ENCODE data around the gene MTSS2.

The MTSS2 gene

GRCh38 chr16:70698901-70699300 is 13.0 kb upstream of the MTSS2 start:
- Histone ChIP-seq H3K4me3 (ENCODE audit: low read length in 2 of 2) (no peak overlapping the region), H3K27ac (ENCODE audit: low read length) (peak overlapping the region; percentile 98), H3K27me3 (ENCODE audit: control insufficient read depth in 1 of 2, insufficient read depth in 2 of 2, low read length in 2 of 2) (no peaks in the 10 kb centered on the region), H3K9ac (ENCODE audit: low read length in 2 of 2) (no peak overlapping the region), H3K36me3 (ENCODE audit: control insufficient read depth in 2 of 2, insufficient read depth in 2 of 2, low read length in 2 of 2) (no peaks in the 10 kb centered on the region), H3K4me1 (ENCODE audit: control insufficient read depth, insufficient read depth, low read length) (peaks cover 96% of the 10 kb centered on the region), H3K9me3 (ENCODE audit: control insufficient read depth in 2 of 2, low read length in 2 of 2) (no peaks in the 10 kb centered on the region)

- Histone ChIP-seq H3K27ac (ENCODE audit: low read length) (peak overlapping the region; percentile 98), H3K4me3 (ENCODE audit: low read length in 2 of 2) (peak overlapping the region in 1 of 2 donors; percentile 3), H3K4me1 (ENCODE audit: control insufficient read depth, insufficient read depth, low read length) (peaks cover 96% of the 10 kb centered on the region), H3K9ac (ENCODE audit: low read length in 2 of 2) (peak overlapping the region; percentile 9 to 47), H3K36me3 (ENCODE audit: control insufficient read depth in 2 of 2, insufficient read depth in 2 of 2, low read length in 2 of 2) (no peaks in the 10 kb centered on the region), H3K27me3 (ENCODE audit: control insufficient read depth in 1 of 2, insufficient read depth in 2 of 2, low read length in 2 of 2) (no peaks in the 10 kb centered on the region), H3K9me3 (ENCODE audit: control insufficient read depth in 2 of 2, low read length in 2 of 2) (no peaks in the 10 kb centered on the region)
These were observed 11.8 kb upstream of the MTSS2 start for GRCh38 chr16:70697594-70698170.

DNA sequence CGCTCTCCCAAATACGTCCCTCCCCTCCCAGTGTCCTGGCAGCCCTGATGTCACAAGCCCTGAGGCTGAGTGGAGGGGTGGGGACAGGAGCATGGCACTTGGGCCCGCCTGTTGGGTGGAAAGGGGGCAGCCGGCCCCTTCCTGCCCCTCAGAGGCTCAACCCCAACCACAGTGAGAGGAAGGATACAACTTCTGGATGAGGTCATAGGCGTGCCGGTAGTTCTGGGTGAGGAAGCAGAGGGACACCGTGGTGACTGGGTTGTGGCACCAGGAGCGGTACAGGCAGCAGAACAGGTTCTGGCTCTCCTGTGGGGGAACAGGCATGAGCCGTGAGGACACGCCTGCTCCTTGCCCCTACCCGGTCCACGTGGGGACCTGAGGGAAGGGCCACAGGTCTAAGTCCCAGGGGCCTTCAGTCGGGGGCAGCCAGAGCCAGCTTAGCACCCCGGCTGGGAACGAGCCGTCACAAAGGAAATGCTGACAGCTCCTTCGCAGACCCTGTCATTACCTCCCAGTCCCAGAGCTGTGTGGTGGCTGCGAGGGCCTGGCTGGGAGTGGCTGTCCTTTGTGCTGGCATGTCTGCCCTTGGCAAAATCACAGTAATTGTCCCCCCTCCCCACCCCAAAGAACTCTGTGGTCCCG is 11.2 kb upstream of the MTSS2 start:
- Histone ChIP-seq H3K4me1 (ENCODE audit: control insufficient read depth, insufficient read depth, low read length) (peaks cover 96% of the 10 kb centered on the region), H3K4me3 (ENCODE audit: low read length in 2 of 2) (no peak overlapping the region), H3K36me3 (ENCODE audit: control insufficient read depth in 2 of 2, insufficient read depth in 2 of 2, low read length in 2 of 2) (no peaks in the 10 kb centered on the region), H3K9ac (ENCODE audit: low read length in 2 of 2) (peak overlapping the region; percentile 3 to 47), H3K27ac (ENCODE audit: low read length) (peak overlapping the region; percentile 98), H3K9me3 (ENCODE audit: control insufficient read depth in 2 of 2, low read length in 2 of 2) (no peaks in the 10 kb centered on the region), H3K27me3 (ENCODE audit: control insufficient read depth in 1 of 2, insufficient read depth in 2 of 2, low read length in 2 of 2) (no peaks in the 10 kb centered on the region)

GRCh38 chr16:70696355-70696754 is 10.5 kb upstream of the MTSS2 start:
- Histone ChIP-seq H3K4me3 (ENCODE audit: low read length in 2 of 2) (no peak overlapping the region), H3K9ac (ENCODE audit: low read length in 2 of 2) (no peak overlapping the region), H3K36me3 (ENCODE audit: control insufficient read depth in 2 of 2, insufficient read depth in 2 of 2, low read length in 2 of 2) (no peaks in the 10 kb centered on the region), H3K27me3 (ENCODE audit: control insufficient read depth in 1 of 2, insufficient read depth in 2 of 2, low read length in 2 of 2) (no peaks in the 10 kb centered on the region), H3K4me1 (ENCODE audit: control insufficient read depth, insufficient read depth, low read length) (peaks cover 96% of the 10 kb centered on the region), H3K27ac (ENCODE audit: low read length) (peak overlapping the region; percentile 98), H3K9me3 (ENCODE audit: control insufficient read depth in 2 of 2, low read length in 2 of 2) (no peaks in the 10 kb centered on the region)

GRCh38 chr16:70695331-70696070 is 9.6 kb upstream of the MTSS2 start:
- H3K9me3 ChIP-seq (ENCODE audit: control insufficient read depth in 2 of 2, low read length in 2 of 2), result no peaks in the 10 kb centered on the region
- H3K4me3 ChIP-seq (ENCODE audit: low read length in 2 of 2), result no peak overlapping the region
- H3K27ac ChIP-seq (ENCODE audit: low read length), result peak overlapping the region; percentile 98
- no peaks in the 10 kb centered on the region for H3K36me3 ChIP-seq (ENCODE audit: control insufficient read depth in 2 of 2, insufficient read depth in 2 of 2, low read length in 2 of 2)
- H3K27me3 ChIP-seq (ENCODE audit: control insufficient read depth in 1 of 2, insufficient read depth in 2 of 2, low read length in 2 of 2), result no peaks in the 10 kb centered on the region
- H3K9ac ChIP-seq (ENCODE audit: low read length in 2 of 2), result peak overlapping the region; percentile 1 to 13
- H3K4me1 ChIP-seq (ENCODE audit: control insufficient read depth, insufficient read depth, low read length), result peaks cover 96% of the 10 kb centered on the region

- Histone ChIP-seq H3K9ac (ENCODE audit: low read length in 2 of 2) (peak overlapping the region in 1 of 2 donors; percentile 1), H3K4me1 (ENCODE audit: control insufficient read depth, insufficient read depth, low read length) (peaks cover 98% of the 10 kb centered on the region), H3K27ac (ENCODE audit: low read length) (peak overlapping the region; percentile 98), H3K4me3 (ENCODE audit: low read length in 2 of 2) (no peak overlapping the region), H3K36me3 (ENCODE audit: control insufficient read depth in 2 of 2, insufficient read depth in 2 of 2, low read length in 2 of 2) (no peaks in the 10 kb centered on the region), H3K27me3 (ENCODE audit: control insufficient read depth in 1 of 2, insufficient read depth in 2 of 2, low read length in 2 of 2) (no peaks in the 10 kb centered on the region), H3K9me3 (ENCODE audit: control insufficient read depth in 2 of 2, low read length in 2 of 2) (no peaks in the 10 kb centered on the region)
These were observed 9.0 kb upstream of the MTSS2 start for GRCh38 chr16:70694868-70695218.

DNA sequence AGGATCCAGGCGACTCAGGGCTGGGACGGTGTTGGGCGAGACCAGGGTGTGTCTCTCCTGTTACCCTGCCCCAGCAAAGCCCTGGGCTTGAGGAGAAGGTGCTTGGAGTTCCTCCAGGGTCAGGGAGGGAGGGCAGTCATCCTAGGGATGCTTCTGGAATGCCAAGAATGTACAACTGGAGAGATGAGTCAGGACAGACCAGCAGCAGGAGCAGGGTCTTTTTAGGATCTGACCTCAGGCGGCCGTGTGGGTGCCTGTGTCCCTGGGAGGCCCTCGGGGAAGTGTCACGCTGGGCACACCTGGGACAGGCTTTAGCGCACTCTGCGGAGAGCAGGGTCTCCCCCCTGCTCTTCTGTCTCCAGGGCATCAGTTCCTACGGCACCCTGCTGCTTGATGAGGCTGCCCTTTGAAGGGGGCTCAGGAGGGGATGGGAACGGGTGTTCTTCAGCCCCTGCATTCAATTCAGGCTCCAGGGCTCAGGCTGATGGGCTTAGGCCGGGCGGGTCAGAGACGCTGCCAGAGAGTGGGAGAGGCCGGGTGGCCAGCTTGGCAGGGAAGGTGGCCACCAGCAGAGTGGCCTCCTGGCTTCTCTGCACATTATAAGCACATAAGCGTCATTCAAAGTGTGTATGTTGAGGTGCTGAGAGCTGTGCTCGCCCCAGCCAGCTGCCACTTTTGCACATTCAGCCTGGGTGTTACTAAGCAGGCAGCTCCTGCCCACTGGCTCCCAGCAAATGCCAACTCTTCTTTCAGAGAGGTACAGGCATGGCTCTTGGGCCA is 8.4 kb upstream of the MTSS2 start:
- no peaks in the 10 kb centered on the region for H3K27me3 ChIP-seq (ENCODE audit: control insufficient read depth in 1 of 2, insufficient read depth in 2 of 2, low read length in 2 of 2)
- H3K9ac ChIP-seq (ENCODE audit: low read length in 2 of 2), result peak overlapping the region; percentile 13 to 64
- peaks cover 98% of the 10 kb centered on the region for H3K4me1 ChIP-seq (ENCODE audit: control insufficient read depth, insufficient read depth, low read length)
- peak overlapping the region; percentile 98 for H3K27ac ChIP-seq (ENCODE audit: low read length)
- no peaks in the 10 kb centered on the region for H3K36me3 ChIP-seq (ENCODE audit: control insufficient read depth in 2 of 2, insufficient read depth in 2 of 2, low read length in 2 of 2)
- no peaks in the 10 kb centered on the region for H3K9me3 ChIP-seq (ENCODE audit: control insufficient read depth in 2 of 2, low read length in 2 of 2)
- H3K4me3 ChIP-seq (ENCODE audit: low read length in 2 of 2), result no peak overlapping the region

DNA sequence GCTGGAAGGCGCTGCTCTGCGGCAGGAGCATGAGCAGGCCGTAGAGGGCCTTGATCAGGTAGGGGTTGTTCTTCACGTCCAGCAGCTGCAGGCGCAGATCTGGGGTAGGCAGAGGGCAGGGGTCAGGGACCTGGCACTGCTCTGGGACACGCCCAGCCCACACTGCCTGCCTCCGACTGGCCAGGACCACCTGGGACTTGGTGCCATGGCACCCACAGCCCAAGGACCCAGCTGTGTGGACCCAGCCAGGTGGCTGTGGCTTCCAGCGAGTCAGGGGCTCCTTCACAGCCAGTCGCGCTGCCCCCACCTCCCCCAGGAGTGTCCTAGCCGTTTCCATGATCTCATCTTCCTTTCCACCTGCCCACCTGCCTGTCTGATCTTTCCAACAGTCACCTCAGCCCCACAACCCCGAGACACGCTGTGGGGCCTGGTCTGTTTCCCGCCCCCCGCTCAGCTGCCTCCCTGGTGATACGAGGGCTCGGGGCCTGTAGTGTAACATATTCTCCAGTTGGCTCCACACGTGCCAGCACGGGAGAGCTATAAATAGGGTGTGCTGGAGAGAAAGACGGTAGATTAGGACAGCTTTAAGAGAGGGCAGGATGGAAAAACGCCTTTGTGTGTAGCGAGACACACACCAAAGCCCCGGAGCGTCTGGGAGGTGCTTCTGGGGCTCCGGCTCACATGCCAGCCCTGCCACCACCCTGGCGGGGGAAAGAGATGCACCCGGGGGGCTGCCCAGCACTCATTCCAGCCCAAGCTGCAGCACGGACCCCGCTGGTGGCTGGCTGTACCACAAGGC is 7.2 kb upstream of the MTSS2 start:
- H3K27ac ChIP-seq (ENCODE audit: low read length), result peak overlapping the region; percentile 98
- H3K4me3 ChIP-seq (ENCODE audit: low read length in 2 of 2), result peak overlapping the region in 1 of 2 donors; percentile 15
- H3K27me3 ChIP-seq (ENCODE audit: control insufficient read depth in 1 of 2, insufficient read depth in 2 of 2, low read length in 2 of 2), result no peaks in the 10 kb centered on the region
- peaks cover 0 to 2% of the 10 kb centered on the region in 2 donors for H3K36me3 ChIP-seq (ENCODE audit: control insufficient read depth in 2 of 2, insufficient read depth in 2 of 2, low read length in 2 of 2)
- no peaks in the 10 kb centered on the region for H3K9me3 ChIP-seq (ENCODE audit: control insufficient read depth in 2 of 2, low read length in 2 of 2)
- H3K4me1 ChIP-seq (ENCODE audit: control insufficient read depth, insufficient read depth, low read length), result peaks cover 98% of the 10 kb centered on the region
- H3K9ac ChIP-seq (ENCODE audit: low read length in 2 of 2), result peak overlapping the region; percentile 64

- Histone ChIP-seq H3K4me3 (ENCODE audit: low read length in 2 of 2) (peak overlapping the region in 1 of 2 donors; percentile 15), H3K27me3 (ENCODE audit: control insufficient read depth in 1 of 2, insufficient read depth in 2 of 2, low read length in 2 of 2) (no peaks in the 10 kb centered on the region), H3K36me3 (ENCODE audit: control insufficient read depth in 2 of 2, insufficient read depth in 2 of 2, low read length in 2 of 2) (peaks cover 0 to 2% of the 10 kb centered on the region in 2 donors), H3K9ac (ENCODE audit: low read length in 2 of 2) (peak overlapping the region; percentile 64 to 71), H3K9me3 (ENCODE audit: control insufficient read depth in 2 of 2, low read length in 2 of 2) (no peaks in the 10 kb centered on the region), H3K4me1 (ENCODE audit: control insufficient read depth, insufficient read depth, low read length) (peaks cover 98% of the 10 kb centered on the region), H3K27ac (ENCODE audit: low read length) (peak overlapping the region; percentile 98)
These were observed 6.4 kb upstream of the MTSS2 start for GRCh38 chr16:70692130-70692872.
